GM21825 (cell line): ENCODE data around the gene PKP4.

Source experiments
- ATAC-seq: cut with Tn5 transposase; IDR thresholded peaks from one replicate; pipeline ENCODE4 v1.9.1; 2021; ENCODE audit warnings: mild to moderate bottlenecking, moderate library complexity; ENCODE audit not compliant: unreplicated experiment

The PKP4 gene

DNA sequence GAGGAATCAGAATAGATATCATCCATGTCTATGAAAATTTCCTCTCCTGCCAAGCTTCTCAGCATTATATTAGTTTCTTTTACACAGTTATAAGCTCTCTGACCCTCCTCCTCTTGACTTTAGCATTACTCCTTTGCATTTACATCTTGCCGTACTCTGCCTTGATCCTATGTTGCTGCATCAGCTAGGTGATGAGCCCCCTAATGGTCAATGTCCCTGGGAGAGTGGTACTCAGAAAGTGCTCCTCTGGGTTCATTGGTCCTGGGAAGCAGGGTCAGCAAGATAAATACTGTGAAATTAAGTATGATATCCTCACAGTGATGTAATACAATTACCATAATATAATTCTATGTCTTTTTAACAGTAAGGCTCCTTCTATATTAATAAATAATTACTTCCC is 74.1 kb downstream of the PKP4 start:
- no peak for ATAC-seq

DNA sequence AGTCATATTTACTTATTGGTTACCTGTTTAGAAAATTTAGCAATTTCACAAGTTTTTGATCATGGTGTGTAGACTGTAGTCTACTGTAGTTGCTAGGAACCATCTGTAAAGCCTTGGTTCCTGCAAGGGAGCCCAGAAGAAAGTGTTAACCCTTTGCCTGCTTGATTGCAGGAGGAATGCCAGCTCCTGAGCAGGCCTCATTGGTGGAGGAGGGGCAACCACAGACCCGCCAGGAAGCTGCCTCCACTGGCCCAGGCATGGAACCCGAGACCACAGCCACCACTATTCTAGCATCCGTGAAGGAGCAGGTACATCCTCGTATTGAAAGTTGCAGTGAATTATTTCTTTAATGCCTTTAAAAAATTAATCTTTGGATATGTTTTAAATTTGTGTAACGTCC is 76.3 kb downstream of the PKP4 start:
- no peak for ATAC-seq

- no peak for ATAC-seq
These were observed 82.6 kb downstream of the PKP4 start for GRCh38 chr2:158539176-158540005.

DNA sequence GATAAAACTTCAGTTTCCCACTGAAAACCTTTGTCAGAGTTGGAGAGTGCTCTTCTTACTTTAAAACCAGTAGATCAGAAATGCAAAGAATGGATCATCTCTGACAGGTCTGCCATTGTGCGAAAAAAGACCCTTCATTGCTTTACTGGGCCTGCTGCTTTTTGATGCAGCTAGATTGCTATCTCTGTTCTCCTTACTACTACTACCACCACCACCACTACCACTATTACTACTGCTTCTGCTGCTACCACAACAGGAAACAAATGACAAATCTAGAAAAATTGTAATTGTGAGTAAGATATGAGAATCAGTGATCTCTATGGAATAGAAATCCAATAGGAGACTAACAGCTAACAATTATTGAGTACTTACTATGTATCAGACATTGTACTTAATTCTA is 85.8 kb downstream of the PKP4 start:
- ATAC-seq, result no peak

DNA sequence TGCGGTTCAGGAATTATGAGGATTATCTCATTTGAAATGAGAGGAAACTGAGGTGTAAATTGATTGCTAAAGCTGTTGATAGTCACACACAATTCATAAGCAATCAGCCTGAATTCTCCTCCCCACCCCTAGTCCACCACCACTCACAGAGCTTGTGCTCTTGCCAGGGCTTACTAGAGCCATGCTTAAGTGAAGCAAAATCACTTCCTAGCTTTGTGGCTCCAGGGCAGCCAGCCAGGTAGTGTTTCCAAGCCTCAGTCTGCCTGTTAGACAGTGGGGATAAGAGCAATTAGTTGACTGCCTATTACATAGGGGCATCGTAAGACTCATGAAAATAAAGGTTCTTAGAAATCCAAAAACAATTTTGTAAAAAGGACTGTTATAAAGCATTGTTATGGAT is 87.2 kb downstream of the PKP4 start:
- no peak for ATAC-seq

DNA sequence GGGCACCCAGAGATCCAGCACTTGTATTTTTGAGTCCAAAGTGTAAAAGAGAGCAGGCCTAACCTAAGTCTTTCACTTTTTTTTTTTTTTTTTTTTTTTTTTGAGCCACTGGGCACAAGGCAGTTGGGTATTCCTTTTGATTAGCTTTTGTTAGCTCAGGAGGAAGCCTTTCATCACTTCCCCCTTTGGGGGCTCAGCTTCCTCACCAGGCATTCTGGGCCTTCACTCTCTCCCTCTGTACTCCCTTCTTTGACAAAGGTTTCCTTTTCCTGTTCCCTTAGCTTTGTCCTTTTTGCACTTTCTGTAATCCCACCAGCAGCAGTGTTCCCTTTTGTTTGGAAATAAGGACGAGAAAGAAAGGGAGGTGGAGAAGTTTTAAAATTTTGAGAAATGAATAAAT is 88.2 kb downstream of the PKP4 start:
- no peak for ATAC-seq

DNA sequence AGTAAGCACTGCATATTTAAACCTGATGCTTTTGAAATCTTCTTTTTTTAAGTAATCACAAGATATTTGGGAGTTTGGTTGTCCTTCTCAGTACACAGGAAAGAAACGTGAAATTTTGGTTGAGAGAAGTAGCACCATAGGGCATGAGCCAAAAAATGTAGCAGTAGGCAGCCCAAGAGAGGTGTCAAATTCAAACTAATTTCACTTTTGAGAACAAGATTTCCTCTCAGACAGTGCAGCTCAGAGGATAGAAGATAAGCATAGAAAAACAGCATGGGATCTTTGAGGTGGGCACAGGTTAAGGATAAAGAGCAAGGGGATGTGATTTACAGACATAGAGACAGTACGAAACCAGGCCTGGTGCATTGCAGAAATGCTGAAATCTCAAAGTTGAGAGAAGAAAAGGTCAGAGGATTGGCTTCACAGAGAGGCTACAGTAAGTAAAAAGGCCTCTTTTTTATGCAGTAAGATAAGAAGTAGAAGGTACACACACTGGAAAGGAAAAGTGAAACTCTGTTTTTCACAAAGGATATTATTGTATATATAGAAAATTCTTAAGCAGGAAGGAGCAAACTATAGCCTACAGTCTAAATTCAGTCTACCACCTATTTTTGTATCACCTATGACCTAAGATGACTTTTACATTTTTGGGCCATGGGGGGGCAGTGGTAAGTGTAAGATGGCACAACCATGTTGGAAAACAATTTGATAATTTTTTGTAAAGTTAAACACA is 89.8 kb downstream of the PKP4 start:
- peak; percentile 77 for ATAC-seq

DNA sequence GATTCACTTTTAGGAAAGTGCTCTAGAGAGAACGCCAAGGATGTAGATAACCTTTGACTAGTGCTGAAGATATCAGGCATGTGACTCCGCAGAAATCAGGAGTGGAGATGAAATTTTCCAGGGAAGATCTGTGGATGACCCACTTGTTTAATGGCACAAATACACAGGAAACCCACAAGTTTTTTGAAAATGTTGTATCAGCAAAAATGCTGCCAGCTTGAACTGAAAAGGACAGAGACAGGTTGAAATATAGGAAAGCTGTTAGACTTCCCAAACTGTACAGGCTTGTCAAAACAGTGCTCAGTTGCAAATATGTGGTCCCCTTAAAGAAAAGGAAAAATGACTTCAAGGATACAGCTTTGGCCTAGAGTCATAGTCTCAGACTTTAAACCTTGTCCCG is 96.5 kb downstream of the PKP4 start:
- no peak for ATAC-seq

GRCh38 chr2:158554996-158555395 is 98.2 kb downstream of the PKP4 start:
- no peak for ATAC-seq

DNA sequence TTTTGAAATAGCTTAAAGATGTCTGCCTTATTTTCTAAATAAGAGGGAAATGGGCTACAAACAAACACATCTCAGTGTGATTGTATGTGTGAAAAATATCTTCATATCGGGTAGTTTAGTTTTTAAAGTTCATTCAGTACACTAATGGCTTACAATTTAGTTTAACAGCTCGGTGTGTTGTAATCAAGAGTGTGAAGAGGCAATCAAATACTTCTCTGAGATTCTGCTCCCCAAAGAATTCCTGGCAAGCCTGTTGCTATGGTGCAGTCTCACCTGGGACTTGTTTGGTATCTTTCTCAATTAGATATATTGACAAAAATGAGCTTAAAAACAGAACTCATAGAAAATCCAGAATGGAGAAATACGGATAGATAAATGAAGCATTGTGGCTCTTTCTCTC is 99.4 kb downstream of the PKP4 start:
- no peak for ATAC-seq

DNA sequence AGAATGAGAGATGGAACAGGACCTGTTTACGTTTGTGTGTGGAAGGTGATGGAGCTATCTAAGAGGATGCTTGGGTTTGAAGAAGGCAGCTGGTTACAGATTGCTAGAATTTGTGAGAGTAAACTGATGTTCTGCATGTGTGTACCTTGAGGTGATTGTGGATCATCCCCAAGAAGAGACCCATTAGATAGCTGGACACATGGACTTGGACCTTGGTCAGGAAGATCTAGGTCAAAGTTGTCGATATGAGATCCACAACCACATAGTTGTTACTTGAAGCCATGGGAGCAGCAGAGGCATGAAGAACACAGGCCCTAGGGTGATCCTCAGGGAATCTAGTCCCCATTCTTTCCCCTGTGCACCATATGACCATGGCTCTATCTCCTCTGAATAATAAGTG is 101.0 kb downstream of the PKP4 start:
- ATAC-seq, result no peak

DNA sequence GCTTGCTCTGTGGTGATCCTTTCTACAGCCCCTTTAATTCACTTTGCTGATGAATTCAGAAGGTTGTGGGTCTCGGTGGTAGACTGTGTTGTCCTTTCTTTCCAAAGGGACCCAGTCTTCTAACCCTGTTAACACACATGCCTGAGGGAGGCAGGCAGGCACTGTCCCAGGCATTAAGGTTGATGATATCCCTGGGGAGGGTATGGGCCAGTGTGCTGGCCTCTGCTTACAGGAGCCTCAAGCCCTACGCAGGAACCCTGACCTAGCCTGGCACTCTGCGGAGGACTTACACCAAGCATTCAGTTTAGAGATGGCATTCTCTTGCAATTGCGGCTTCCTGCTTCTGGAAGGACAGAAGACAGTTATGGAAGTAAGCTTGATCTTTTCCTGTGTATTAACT is 102.5 kb downstream of the PKP4 start:
- ATAC-seq, result no peak

DNA sequence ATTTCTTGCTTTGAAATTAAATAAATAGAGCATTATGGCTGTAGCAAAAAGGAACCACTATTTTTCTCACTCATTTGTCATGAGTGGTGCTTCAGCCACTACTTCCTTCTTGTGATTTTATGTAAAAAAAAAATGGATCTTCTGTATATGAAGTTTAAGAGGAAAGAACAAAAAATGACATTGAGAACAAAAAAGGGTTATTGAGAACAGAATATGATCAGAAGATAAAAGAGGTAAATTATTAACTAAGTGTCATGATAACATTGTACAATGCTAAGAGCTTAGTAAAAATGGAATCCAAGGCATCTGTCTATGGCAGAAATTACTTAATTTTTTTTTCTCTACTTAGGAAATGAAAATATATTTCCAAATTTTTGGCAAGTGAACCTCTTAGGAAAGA is 103.5 kb downstream of the PKP4 start:
- no peak for ATAC-seq

- no peak for ATAC-seq
These were observed 104.3 kb downstream of the PKP4 start for GRCh38 chr2:158561054-158561453.

GRCh38 chr2:158567208-158567607 is 110.5 kb downstream of the PKP4 start:
- no peak for ATAC-seq

DNA sequence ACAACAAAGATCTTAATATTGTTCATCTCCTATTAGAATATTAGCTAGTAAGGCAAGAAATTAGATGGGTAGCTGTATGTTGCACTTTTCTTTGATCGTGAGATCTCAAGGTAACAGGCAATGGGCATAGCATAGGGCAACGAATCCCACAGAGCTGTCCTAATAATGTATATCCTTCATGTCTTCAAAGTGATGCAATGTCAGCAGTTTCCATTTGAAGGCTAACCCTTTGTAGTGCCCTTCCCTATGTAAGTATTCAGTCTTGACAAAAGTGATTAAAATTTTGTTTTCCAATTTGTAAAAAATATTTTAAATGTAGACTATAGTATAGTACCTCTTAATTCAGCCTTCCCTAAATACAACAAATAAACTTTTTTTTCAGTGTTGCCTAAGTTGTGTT is 112.5 kb downstream of the PKP4 start:
- no peak for ATAC-seq

DNA sequence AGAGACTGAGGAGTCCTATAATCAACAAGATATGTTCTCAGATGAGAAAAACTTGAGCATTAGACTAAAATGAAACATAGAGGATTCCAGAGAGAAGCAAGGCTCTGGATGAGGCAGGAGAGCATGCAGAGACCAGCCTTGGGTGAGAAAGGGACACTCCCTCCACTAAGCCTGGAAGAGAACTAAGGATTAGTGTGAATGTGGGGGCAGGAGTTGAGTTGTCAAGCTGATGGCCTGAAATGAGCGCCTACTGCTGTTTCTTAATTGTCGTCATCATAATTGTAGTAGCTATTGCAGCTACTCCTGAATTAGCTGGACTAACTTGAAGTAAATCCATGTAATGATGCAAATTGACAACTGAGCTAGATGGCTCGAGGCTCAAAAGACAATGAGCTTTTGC is 114.1 kb downstream of the PKP4 start:
- ATAC-seq, result no peak

DNA sequence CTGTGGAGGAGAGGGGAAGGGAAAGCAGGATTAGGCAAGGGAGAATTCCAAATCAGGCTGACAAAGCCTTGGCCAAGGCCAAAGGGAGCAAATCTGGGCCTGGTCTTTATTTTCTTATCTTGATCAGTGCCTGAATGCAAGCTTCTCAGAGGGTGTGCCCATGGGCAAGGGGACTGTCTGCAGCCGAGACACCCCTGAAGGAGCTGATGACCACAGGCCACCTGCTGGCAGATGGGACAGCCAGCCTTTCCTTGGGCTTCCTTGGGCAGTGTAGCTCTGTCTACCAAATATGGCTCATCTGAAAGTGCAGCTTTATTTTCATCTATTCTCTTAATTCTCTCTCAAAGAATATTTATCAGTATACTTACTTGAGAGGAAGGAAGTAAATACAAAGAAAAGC is 117.0 kb downstream of the PKP4 start:
- no peak for ATAC-seq

DNA sequence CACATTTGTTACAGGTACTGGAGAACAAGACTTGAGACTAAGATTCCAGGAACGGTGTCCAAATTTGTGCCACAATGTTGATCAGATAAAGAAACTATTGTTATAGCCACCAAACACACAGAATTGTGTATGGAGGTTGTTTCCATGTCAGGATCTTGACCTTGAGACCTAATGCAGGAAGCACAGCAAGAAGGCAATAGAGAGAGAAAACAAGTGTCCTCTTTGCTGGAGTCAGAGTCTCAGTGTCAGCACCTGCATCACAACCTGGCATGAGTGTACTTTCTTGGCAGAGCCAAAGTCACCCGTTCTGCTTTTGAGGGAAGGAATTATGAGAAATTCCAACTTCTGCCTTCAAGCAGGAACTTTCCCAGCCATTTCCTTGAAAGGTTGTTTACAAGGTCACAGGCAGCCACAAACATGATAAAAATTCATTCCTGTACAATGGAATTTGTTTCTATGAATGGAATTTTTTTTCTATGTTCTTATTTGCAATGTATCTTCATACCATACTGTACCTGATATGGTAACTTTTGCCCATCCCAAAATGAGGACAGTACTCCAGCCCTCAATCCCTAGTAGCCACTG is 118.4 kb downstream of the PKP4 start:
- no peak for ATAC-seq

- no peak for ATAC-seq
These were observed 120.4 kb downstream of the PKP4 start for GRCh38 chr2:158577141-158577540.

GRCh38 chr2:158578703-158579330 is 122.1 kb downstream of the PKP4 start:
- ATAC-seq, result peak; percentile 93

DNA sequence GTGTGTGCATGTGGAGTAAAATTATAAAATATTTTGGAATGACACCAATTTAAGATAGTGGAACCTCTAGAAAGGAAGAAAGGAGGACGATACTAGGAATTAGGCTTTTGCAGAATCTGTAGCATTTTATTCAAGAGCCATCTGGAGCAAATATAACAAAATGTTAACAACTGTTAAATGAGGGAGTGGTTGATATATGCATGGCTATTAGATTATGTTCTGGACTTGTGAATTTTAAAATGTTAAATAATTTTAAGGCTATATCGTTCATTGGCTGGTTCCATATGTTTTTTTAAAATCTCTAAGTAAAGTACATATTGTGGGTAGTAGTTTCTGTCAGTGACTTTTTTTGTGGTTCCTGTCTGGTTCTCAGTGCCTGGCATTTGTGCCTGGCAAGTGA is 123.2 kb downstream of the PKP4 start:
- no peak for ATAC-seq
